ENCODE measurements around the gene RFTN1. TPM values are rescaled to one million over a fixed set of nuclear protein-coding genes. Genes with fewer than 3 reads are reported as not detected.

The RFTN1 gene
- total and polyA plus RNA-seq, 9 of the 15 experiments (the other 6 are each of a cell fraction or from before 2014, with no cell fraction given): 0.08 to 0.51 (median 0.11) TPM; not detected in 6

GRCh38 chr3:16456784-16457415 is 56.6 kb downstream of the RFTN1 start:
- H3K9ac ChIP-seq (ENCODE audit: insufficient read depth in 1 of 2, low read depth in 2 of 2, low read length in 2 of 2): no peak overlapping the region
- H3K9me3 ChIP-seq (replicated peaks; ENCODE audit: control insufficient read depth, insufficient read depth, low read depth, low read length): no peaks in the 10 kb centered on the region
- no peaks in the 10 kb centered on the region for H4K20me1 ChIP-seq (replicated peaks; ENCODE audit: control insufficient read depth, insufficient read depth, low read length)
- H3K79me2 ChIP-seq (ENCODE audit: control insufficient read depth, insufficient read depth, low read length): no peaks in the 10 kb centered on the region
- no peak for TF ChIP-seq RNF219 (CRISPR knock-in tag; IDR thresholded peaks at IDR 0.05)
- TF ChIP-seq E2F1 (CRISPR knock-in tag; IDR thresholded peaks at IDR 0.05): no peak
- no peak for TF ChIP-seq ZBTB26 (CRISPR knock-in tag; IDR thresholded peaks at IDR 0.05)
- no peak for TF ChIP-seq ZNF431 (CRISPR knock-in tag; IDR thresholded peaks at IDR 0.05)
- TF ChIP-seq RFX1 (IDR thresholded peaks at IDR 0.05): no peak
- no peak for TF ChIP-seq FIP1L1 (IDR thresholded peaks at IDR 0.05; ENCODE audit: low read depth, low read length, poor library complexity, severe bottlenecking)
- TF ChIP-seq HNRNPH1 (optimal IDR thresholded peaks at IDR 0.05; ENCODE audit: low read depth, low read length): no peak
- no peak for TF ChIP-seq PHTF2 (CRISPR knock-in tag; IDR thresholded peaks at IDR 0.05)
- TF ChIP-seq ZNF140 (CRISPR knock-in tag; IDR thresholded peaks at IDR 0.05): no peak
- TF ChIP-seq NFIC (IDR thresholded peaks at IDR 0.05): peak; percentile 73
- peak; percentile 43; the same call in 1 of the 2 replicates for TF ChIP-seq NFIX (CRISPR knock-in tag; IDR thresholded peaks at IDR 0.05; ENCODE audit: low read depth)
- 6% methylated on average over 3 of the region's 3 CpGs for WGBS (ENCODE audit: insufficient coverage, low coverage, missing lambda C conversion rate)
- DNase-seq (ENCODE audit: extremely low read depth in 1 of 4, low spot score in 3 of 4): no peak
- H3K36me3 ChIP-seq (ENCODE audit: control insufficient read depth, insufficient read depth, low read length): no peaks in the 10 kb centered on the region
- ChIA-PET POLR2A (no interaction called here), CTCF (ENCODE audit: low intra/inter-chr PET ratio) (no interaction called here)
- no peak overlapping the region for H3K27ac ChIP-seq (ENCODE audit: extremely low read depth, low read depth, low read length)
- no peak overlapping the region for H2AFZ ChIP-seq (ENCODE audit: low read depth, low read length)
- no peaks in the 10 kb centered on the region for H3K4me1 ChIP-seq (replicated peaks in 1 of 2; ENCODE audit: control insufficient read depth in 2 of 2, insufficient read depth in 2 of 2, low read length in 2 of 2)
- ATAC-seq: no peak
- no peak overlapping the region for H3K4me3 ChIP-seq
- intact Hi-C loops (cut with micrococcal nuclease) (no loop called here), in situ Hi-C loops (cut with MboI) (no loop called here)
- H3K27me3 ChIP-seq (ENCODE audit: control insufficient read depth in 2 of 2, insufficient read depth in 2 of 2, low read length in 2 of 2): peaks cover 8 to 15% of the 10 kb centered on the region in 2 experiments; a peak in 3 of 5 replicates
- BruUV-seq (replicated peaks): no TSS peak
- H3K9me1 ChIP-seq (ENCODE audit: control insufficient read depth, insufficient read depth, low read length): no peaks in the 10 kb centered on the region
- no peak for FAIRE-seq
- no peak overlapping the region for H3K4me2 ChIP-seq (ENCODE audit: insufficient read depth, low read length)
